Midbrain (tissue), 1 donor: ENCODE results near the gene TDRD7.

Experiments
- DNase-seq: peaks from one replicate; lab custom pipeline; 2025; lab: John Stamatoyannopoulos, UW

TDRD7 gene

GRCh38 chr9:97528529-97529230 is 116.8 kb downstream of the TDRD7 start:
- no peak for DNase-seq

DNA sequence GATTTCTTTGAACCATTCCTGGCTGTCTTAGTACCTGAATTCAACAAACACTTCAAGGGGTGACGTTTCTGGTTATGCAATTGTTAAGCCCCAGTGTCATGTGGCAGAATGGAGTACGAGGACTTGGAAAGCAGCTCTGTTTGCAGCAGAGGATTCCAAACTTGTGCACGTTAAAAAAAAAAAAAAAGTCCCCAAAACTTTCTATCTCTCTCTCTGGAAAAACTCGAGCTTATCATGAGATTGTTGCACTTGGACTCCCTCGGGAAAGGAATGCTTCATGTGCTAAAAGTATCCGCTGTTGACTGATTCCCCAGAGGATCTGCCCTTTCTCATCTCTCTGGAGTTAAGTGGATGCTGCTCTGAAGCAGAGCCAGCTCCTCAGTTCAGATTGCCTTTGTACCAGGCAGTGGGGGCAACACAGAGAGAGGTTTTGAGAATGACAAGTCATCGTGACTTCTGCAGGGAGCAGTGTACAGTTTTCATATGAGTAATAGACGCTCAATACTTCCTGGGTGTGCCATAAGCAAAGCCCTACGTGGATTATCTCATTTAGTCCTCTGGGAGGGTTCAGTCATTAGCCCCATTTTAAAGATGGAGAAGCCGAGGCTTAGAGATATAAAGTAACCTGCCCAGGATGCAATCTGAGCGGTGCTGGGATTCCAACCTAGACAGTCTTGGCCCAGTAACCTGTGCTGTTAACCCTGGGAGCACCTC is 117.6 kb downstream of the TDRD7 start:
- no peak for DNase-seq

DNA sequence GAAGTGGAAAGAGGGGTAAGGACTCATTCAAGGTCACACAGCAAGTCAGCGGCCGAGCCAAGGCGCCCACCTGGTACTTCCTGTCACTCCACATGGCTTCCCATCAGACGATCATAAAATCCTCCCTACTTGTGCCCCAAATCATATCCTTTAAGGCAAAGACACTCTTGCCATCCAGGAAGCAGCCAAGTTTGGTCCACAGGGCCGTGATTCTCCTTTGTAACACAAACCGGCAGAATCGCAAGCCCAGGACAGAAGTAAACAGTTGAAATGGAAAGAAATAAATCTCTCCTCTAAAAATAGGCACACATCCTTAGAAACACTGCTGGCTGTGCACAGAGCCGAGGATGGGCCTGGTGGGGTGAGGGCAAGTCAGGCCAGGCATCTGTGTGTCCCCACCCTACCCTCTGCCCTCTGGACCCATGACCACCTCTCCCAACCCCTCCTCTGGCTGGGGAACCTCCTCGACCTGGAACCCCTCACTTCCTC is 120.0 kb downstream of the TDRD7 start:
- DNase-seq = no peak

- DNase-seq = no peak
These were observed 122.3 kb downstream of the TDRD7 start for GRCh38 chr9:97534185-97534584.

GRCh38 chr9:97534961-97535594 is 123.2 kb downstream of the TDRD7 start:
- no peak for DNase-seq

- DNase-seq = no peak
These were observed 123.9 kb downstream of the TDRD7 start for GRCh38 chr9:97535771-97536170.

DNA sequence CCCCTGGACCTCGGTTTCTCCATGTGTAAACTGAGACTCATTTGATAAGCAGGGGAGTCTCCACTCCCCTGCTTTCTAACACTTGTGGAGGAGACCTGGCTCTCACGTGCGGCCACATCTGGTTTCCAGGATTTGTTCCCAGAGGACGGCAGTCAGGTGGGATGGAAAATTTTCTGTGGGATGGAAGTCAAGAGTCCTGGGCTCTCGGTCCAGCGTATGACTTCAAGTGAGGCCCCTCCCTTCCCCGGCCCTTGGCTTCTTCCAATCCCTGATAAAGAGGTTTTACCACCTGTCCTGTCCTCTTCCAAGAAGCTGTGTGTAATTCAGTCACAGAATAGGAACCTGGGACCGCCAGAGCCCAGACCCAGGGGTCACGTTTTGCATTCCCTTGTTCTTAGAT is 124.6 kb downstream of the TDRD7 start:
- DNase-seq = no peak

DNA sequence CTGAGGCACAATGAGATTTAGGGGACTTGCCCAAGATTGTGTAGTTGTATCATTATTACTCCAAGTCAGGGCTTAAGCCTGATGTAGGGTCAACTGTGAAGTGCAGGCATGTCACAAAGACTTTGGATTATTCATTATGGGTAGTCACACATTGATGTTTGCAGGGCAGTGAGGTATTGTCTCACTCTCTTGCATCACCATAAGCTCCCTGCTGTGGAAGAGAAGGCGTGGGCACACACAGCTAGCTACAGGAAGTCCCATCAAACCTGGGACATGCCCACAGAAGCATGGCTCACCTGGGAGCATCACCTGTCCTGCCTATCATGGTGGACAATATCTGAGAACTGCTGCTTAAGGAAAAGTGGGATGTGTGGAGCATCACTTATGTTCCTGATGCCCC is 131.7 kb downstream of the TDRD7 start:
- DNase-seq = no peak

- DNase-seq = no peak
These were observed 133.6 kb downstream of the TDRD7 start for GRCh38 chr9:97545486-97545885.
